NK-92 (cell line): ENCODE measurements around the gene HTRA1.

ENCODE experiments used
- DNase-seq: peaks from one replicate; lab custom pipeline; 2025; ENCODE audit not compliant: unreplicated experiment; lab: John Stamatoyannopoulos, UW

Gene HTRA1

GRCh38 chr10:122550427-122550826 lies 89.1 kb downstream of the HTRA1 start:
- DNase-seq = no peak

GRCh38 chr10:122550983-122551382 lies 89.6 kb downstream of the HTRA1 start:
- no peak for DNase-seq

- DNase-seq = no peak
These were observed 90.1 kb downstream of the HTRA1 start for GRCh38 chr10:122551450-122551849.

GRCh38 chr10:122553341-122553740 lies 92.0 kb downstream of the HTRA1 start:
- no peak for DNase-seq

GRCh38 chr10:122554131-122555036 lies 93.0 kb downstream of the HTRA1 start:
- no peak for DNase-seq

- DNase-seq = no peak
These were observed 94.1 kb downstream of the HTRA1 start for GRCh38 chr10:122555442-122555841.

- no peak for DNase-seq
These were observed 96.2 kb downstream of the HTRA1 start for GRCh38 chr10:122557516-122557915.

- no peak for DNase-seq
These were observed 97.1 kb downstream of the HTRA1 start for GRCh38 chr10:122558452-122558851.

GRCh38 chr10:122559228-122559627 lies 97.9 kb downstream of the HTRA1 start:
- DNase-seq = no peak

GRCh38 chr10:122560279-122560804 lies 99.0 kb downstream of the HTRA1 start, which contains the start of gene DMBT1:
Gene DMBT1 (plus strand): TSS chr10:122560754. CDS start chr10:122560771, 17 bp downstream.
- no peak for DNase-seq

- no peak for DNase-seq
These were observed 99.9 kb downstream of the HTRA1 start for GRCh38 chr10:122561212-122561611.

GRCh38 chr10:122561792-122562191 lies 100.4 kb downstream of the HTRA1 start:
- no peak for DNase-seq
